ENCODE results near the gene EPHB4.

The EPHB4 gene

DNA sequence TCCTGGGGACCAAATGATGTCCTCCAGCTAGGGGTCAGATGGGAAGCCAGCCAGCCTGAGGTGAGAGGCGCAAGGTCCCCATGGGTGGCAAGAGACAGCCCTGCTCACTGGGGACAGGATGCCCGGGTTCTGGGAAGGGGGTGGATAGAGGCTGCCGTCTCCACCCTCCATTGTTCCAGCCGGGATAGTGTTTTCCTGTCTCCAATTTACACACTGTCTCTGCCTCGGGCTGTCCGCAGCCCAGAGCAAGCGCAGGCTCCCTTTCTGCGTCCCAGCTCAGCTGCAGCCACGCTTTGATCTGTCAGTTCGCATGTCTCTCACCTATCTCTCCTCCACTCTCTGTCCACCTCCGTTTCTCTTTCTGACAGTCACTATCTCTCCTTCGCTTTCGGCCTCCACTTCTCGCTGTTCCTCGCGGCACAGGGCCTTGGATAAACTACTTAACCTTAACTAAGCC is 2.1 kb downstream of the EPHB4 start:
- TF ChIP-seq, protein P1, sequence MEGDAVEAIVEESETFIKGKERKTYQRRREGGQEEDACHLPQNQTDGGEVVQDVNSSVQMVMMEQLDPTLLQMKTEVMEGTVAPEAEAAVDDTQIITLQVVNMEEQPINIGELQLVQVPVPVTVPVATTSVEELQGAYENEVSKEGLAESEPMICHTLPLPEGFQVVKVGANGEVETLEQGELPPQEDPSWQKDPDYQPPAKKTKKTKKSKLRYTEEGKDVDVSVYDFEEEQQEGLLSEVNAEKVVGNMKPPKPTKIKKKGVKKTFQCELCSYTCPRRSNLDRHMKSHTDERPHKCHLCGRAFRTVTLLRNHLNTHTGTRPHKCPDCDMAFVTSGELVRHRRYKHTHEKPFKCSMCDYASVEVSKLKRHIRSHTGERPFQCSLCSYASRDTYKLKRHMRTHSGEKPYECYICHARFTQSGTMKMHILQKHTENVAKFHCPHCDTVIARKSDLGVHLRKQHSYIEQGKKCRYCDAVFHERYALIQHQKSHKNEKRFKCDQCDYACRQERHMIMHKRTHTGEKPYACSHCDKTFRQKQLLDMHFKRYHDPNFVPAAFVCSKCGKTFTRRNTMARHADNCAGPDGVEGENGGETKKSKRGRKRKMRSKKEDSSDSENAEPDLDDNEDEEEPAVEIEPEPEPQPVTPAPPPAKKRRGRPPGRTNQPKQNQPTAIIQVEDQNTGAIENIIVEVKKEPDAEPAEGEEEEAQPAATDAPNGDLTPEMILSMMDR (IDR thresholded peaks at IDR 0.05) = no peak
- H3K27ac ChIP-seq = peak overlapping the region in 1 of 2 donors; percentile 81
- peak overlapping the region; percentile 76 for H3K4me3 ChIP-seq
- no peak for DNase-seq (ENCODE audit: low spot score)

DNA sequence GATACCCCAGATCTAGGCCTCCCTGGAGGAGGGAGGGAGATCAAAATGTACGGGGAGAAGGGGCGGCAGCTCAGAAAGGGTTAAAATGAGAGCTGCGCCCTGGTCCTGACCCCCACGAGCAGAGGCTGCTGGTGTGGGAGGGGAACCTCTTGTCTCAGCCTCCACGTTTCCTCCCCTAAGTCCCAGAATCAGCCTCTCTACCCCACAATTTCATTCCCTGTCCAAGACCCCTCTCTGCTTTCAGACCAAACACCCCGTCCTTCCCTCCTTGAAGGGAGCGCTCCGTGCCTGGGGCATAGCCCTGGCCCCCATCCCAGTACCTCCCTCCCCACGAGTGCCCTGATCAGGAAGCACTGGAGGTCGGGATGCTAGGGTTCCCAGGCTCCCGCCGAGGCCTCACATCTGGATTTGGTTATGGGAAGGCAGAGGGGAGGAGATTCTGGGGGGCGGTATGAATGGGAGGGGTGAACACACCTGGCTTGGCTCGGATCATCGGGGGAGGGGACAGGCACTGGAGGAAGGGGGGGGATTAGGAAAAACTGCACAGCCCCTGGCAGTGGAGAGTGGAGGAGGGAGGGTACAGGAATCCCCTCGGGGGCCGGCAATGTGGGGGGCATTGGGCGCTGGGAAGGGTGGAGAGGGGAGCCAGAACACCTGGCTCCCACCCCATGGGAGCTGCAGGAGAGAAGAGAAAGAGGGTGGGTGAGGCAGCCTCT is 2.7 kb downstream of the EPHB4 start:
- Histone ChIP-seq H3K27ac (peak overlapping the region in 1 of 2 donors; percentile 81), H3K4me3 (peak overlapping the region; percentile 76)
- no peak for DNase-seq (ENCODE audit: low spot score)
- TF ChIP-seq, protein P1 (IDR thresholded peaks at IDR 0.05) = no peak

DNA sequence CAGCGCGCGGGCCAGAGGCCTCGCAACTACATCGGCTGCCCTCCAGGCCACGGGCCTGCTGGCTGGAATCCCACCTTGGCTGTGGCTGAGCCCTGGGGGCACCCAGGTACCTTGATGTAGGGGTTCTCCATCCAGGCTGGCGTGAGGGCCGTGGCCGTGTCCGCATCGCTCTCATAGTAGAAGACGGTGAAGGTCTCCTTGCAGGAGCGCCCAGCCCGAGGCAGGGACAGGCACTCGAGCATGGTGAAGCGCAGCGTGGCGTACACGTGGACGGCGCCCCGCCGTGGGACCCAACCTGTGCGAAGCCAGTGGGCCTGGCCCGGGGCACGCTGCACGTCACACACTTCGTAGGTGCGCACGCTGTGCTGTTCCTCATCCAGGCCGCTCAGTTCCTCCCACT is 3.8 kb downstream of the EPHB4 start:
- no peak overlapping the region for H3K27ac ChIP-seq
- no peak for DNase-seq (ENCODE audit: low spot score)
- no peak overlapping the region for H3K4me3 ChIP-seq
- TF ChIP-seq, protein P1 (IDR thresholded peaks at IDR 0.05) = no peak

DNA sequence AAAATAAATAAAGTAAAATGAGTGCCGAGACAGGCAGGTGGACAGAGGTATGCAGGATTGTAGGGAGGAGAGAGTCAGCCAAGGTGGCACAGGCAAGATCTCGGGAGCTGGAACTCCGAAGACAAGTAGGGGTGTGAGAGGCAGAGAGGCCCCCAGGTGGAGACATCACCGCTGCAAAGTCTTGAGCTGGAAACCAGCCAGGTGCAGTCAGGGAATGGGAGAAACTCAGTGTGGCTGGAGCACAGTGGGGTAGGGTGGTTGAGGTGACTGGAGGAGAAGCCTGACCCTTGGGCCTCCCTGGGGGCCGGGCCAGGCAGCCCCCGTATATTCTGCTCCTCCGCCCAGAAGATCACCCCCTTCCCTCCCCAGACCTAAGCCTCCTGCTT is 4.2 kb downstream of the EPHB4 start:
- no peak for DNase-seq (ENCODE audit: low spot score)
- H3K27ac ChIP-seq = no peak overlapping the region
- TF ChIP-seq, protein P1 (IDR thresholded peaks at IDR 0.05) = no peak
- no peak overlapping the region for H3K4me3 ChIP-seq

DNA sequence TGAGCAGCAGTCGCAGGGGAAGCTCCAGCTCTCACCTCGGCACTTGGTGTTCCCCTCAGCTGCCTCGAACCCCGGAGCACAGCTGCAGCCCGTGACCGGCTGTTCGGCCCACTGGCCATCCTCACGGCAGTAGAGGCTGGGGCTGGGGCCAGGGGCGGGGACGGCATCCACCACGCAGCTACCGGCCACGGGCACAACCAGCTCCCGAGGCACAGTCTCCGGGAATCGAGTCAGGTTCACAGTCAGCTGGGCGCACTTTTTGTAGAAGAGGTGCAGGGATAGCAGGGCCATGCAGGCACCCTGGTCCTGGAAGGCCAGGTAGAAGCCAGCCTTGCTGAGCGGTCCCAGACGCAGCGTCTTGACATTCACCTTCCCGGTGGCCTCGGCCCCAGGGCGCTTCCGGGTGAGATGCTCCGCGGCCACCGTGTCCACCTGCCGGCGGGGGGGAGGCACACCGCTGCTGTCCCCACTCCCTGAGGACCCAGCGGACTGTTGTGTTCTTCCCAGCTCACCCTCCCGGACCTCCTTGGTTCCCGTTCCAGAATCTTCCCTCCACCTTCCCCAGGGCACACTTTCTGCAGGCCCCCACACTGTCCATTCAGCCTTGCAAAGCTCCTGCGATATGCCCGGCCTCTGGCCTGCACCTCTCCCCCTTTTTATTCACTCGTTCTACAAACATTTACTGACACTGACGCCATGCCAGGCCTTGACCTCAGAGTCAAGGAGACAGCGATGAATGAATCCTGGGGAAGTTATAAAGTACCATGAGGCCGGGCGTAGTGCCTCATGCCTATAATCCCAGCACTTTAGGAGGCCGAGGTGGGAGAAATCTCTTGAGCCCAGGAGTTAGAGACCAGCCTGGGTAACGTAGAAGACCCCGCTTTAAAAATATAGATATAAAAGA is 4.8 kb downstream of the EPHB4 start:
- DNase-seq (ENCODE audit: low spot score) = no peak
- Histone ChIP-seq H3K4me3 (no peak overlapping the region), H3K27ac (no peak overlapping the region)
- TF ChIP-seq, protein P1 (IDR thresholded peaks at IDR 0.05) = no peak

- DNase-seq (ENCODE audit: low spot score) = no peak
- Histone ChIP-seq H3K4me3 (no peak overlapping the region), H3K27ac (no peak overlapping the region)
- TF ChIP-seq, protein P1 (IDR thresholded peaks at IDR 0.05) = no peak
Measured at GRCh38 chr7:100819586-100819985, 7.7 kb downstream of the EPHB4 start.
